Fibroblast of skin of back (primary cell): ENCODE data around the gene NAALADL2.

Source experiments
- DNase-seq: peaks from one replicate; pipeline ENCODE4 v3.0.0-alpha.2; 2013

Gene NAALADL2

DNA sequence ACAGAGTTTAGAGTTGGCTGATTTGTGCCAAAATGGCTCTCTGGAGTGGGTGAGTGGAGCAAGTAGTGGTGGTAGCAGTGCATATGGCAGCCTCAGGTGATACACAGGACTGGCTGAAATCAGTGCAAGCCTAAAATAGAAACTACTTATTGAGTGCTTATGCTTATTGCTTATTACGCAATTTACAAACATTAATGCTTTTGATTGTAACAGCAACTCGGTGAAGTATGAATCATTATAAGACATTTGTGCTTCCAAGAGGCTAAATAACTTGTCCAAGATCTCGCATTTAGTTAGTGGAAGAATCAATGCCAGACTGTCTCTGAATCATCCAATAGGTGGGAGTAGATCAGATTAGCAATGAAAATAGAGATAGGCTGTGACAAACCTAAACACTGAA lies 353.8 kb downstream of the NAALADL2 start:
- no peak for DNase-seq

DNA sequence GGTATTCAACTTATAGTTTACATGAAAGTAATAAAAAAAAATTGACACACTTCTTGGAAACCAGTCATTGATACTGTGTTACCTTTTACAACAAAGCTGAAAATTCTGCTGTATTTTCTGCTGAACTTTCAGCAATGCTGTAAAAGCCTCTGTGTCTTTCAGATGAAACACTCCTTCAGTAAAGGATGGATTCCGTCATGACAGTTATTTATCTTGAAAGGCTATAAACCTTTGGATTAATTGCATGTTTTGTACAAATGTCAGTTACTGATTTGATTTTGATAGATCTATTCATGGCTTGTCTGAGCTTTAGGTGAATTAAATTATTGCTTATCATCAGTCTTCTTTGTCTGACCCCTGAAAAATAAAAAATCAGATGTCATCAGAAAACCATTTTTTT lies 355.1 kb downstream of the NAALADL2 start:
- DNase-seq: no peak

DNA sequence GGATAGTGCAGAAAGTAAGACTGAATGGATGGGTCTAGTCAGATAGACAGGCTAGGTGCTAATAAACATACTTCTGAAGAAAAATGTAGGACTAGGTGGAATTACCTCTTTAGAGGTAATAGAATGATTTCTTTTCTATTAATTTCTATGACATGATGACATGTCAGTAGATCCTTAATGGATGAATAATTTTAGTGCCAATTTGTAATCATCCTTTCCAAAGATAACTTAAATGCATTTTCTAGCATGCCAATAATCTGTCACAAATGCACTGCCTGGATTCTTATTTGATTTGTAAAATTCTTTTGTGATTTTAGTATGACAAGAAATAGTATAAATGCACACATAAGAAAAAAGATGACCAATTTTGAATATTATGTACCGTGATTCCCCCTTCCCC lies 356.7 kb downstream of the NAALADL2 start:
- DNase-seq: no peak

DNA sequence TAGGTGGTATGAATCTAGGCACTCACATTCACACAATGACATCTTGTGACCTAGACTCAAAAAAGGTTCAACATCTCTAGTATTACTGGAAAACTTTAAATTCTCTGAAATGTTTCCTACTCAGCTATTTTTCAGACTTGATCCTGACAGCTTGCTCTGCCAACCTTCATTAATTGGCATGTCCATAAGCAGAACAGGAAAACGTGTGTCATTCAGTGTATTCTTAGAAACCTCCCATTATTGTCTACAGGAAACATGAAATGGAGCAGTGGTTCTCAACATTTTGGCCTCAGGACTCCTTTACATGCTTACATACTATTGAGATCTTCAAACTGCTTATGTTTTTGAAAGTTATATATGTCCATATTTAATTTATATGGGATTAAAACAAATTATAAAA lies 363.2 kb downstream of the NAALADL2 start:
- no peak for DNase-seq

DNA sequence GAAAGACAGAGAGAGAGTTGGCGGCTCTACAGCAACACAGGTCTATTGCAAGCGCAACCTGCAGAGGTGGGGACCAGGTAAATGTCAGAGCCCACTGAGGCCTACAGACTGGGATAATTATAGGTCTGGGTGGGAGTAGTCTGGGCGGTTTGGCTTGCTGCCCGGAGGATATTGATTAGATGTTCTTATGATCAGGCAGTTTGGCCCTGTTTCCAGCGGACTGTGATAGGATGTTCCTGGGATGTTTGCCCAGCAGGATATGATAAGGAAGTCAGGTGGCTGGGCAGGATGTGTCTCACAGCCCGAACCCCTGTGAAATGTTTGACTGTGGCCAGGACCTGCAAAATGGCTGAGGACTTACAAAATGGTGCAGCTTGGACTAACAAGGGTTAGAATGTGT lies 364.9 kb downstream of the NAALADL2 start:
- DNase-seq: no peak

DNA sequence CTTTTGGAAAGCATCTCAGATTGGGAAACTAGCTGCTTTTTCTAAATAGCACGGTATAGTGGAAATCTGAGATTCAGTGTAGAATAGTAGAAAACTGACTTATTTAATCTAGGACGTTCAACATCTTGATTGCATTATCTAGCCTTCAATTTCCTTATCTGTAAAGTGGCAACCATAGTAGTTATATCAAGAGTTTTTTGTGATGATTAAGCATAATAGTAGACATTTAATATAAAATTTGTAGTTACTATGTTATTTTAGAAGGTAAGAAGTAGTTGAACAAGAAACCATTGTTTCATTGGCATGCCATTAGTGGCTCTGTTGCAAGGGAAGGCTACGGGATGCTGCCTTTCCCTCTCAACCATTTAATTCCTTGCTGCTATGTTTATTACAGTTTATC lies 367.3 kb downstream of the NAALADL2 start:
- no peak for DNase-seq

DNA sequence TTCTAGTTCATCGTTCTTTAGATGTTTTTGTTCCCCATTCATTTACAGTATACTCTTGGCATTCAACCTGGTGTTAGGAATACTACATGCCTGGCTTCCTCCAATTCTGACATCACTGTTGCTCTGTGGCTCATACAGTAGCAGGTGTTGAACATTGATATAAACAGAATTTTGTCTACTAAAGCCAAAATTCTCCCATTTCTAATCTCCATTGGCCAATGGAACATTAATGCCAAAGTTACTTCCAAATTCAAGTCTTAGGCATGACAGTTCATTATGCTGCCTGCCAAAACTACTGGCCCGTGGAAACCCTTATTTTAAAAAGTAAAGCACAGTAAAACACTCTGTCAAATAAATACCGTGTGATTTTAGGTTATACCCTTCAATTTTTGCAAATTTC lies 368.0 kb downstream of the NAALADL2 start:
- no peak for DNase-seq

DNA sequence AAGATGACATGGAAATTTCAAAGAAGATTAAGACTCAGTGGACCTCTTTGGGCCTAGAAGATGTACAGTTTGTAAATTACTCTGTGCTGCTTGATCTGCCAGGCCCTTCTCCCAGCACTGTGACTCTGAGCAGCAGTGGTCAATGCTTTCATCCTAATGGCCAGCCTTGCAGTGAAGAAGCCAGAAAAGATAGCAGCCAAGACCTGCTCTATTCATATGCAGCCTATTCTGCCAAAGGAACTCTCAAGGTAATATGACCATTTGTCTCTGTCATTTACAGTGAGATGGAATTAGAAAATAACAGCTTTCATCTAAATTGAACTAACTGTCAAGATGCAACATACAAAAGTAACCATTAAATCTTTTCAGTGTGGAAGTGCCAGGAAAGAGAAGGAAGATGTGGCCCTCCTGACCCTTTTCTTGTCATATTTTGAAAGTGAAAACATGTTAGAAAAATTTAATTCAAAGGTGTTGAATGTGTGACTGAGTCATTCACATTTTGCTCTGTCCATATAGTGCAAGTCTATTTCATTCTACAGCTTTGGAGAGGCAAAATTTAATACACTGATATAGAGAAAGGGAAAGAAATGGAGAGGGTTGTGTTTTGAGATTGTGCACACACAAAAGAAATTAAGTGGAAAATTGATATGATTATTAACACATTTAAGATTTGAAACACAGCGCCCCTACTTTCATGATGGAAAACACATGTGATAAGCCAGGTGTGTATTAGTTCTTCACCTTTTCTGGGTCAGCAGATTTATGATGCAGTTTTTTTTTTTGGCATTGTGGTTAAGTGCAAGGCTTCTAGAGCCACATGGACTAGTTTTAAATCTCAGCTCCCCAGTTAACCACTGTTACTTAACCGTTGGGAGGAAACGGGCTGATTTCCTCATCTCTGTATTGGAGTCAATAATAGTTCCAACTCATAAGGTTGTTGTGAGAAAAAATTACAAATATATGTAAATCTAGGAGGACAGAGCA lies 375.1 kb downstream of the NAALADL2 start:
- DNase-seq: no peak

DNA sequence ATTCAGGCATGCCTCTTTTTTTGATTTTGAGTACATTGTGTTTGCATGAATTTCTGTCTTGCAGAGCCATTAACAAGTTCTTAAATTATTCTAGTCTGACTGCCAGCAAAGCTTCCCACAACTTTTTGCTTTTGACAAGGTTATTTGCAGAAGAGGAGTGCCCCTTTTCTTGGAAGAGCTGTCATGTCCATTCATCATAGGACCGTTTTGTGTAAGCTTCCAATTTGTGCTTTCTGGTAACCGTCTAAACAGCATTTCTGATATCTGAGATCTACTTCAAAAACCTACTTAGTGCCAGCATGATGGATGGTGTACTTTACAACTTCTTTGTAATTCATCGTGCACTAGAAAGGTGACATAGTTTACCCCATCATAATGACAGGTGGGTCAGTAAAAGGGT lies 379.7 kb downstream of the NAALADL2 start:
- DNase-seq: no peak

DNA sequence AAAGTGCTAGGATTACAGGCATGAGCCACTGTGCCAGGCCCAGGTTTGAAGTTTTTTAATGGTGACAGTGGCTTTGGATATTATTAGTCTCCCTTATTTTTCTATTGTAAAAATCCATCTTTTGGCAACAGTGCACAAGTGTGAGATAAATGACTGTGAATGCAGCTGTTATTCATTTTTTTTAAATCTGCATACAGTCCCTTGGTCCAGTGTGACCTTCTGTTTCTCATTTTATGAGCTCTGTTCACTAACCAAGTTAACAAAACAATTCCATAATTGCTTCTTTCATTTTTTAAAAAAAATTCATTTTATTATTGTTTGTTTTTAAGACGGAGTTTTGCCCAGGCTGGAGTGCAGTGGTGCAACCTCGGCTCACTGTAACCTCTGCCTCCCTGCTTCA lies 381.8 kb downstream of the NAALADL2 start:
- no peak for DNase-seq

DNA sequence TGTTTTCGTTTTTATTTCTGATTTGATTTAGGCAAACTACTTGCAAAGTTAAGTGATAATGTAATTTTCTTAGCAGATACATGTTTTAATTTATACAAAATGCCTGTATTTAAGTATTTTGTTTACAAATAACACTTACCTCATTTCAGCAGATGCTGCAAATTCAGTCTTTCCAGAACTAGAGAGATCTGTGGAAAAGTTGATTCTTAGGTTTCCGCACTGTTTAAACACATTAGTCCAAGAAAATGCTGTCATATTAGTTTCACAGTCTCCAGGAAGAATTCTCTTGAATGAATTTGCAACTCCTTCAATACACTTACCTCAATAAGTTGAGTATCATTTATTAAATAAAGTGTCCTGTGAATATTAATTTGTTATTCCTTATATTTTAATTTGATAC lies 383.1 kb downstream of the NAALADL2 start:
- no peak for DNase-seq

DNA sequence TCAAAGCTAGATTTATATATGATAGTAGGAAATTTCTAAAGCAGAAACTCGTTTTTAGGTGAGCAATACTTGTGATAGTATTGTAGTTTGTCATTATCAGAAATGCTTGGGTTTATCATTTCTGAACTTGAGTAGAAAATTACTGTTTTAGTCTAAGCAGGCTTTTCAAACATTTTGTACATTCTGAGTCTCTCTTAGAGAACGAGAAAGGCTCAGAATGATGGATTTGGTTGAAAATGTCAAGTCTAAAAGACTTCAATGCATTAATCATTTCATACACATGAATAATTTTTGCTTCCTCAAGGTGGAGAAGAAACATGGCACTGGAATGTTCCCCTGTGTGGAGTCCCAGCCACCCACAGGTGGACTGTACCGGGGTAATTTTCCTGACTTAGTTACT lies 387.1 kb downstream of the NAALADL2 start:
- DNase-seq: no peak

DNA sequence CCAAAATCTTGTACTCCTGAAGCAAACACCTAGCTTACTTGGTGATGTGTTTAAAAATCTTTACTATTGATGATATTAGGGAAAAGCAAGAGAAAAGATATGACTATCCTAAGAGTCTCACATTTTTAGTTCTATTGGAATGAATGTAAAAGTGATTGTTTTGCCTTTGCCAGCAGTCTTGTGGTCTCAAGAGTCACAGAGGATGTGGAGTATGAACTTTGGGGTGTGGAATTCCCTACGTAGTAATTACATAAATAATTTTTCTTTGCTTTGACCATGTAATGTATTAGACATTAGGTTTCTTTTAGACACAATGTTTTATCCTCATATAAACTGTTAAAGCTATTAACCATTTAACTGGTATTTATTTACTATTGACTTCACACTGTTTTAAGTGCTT lies 387.6 kb downstream of the NAALADL2 start:
- DNase-seq: no peak

DNA sequence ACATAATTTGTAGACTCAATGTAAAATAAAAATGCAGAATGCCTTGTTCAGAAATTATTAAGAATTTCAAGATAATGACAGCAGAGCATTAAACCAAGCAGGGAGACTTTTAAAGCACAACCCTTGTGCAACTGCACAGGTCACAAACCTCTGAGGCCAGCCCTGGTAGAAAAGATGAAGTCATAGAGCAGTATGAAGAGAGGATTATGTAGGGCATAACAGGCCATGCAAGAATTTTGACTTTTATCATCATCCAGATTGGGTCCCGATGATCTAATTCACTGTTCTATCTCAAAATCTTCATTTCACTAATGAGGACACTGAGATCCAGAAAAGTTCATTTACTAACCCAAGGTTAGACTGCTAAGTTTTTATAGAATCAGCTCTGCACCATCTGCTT lies 388.5 kb downstream of the NAALADL2 start:
- no peak for DNase-seq

DNA sequence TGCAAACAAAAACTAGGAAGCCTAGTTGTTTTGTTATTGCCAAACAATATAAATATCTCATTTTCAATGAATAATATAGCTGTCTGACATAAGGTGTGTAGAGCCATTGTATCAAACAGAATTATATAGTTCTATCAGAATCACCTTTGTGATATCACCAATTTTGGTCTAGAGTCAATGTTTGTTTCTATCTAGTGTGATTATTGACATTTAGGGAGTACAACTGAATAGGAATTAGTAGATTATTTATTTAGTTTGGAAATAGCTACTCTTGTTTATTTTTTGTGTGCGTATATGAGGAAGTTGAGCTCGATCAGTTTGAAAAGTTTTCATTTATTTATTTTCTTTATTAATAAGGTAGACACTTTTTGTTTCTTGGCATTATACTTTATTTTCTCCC lies 389.7 kb downstream of the NAALADL2 start:
- DNase-seq: no peak

DNA sequence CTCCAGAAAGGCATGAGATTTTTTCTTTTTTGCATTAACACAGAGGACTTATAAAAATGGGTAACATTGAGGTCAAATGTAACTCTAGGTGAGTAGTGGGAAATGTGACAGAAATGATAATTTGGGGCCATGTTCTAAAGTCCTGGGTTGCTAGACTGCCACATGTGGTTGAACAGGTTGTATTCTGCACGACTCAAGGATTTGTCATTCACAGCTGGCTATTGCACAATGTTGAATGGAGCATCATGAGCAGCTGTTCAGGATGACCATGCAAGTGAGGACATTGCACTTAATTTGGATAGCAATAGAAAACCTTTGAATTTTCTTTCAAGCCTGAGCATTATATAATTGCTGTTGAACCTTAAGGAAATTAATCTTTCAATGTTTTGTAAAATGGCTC lies 396.6 kb downstream of the NAALADL2 start:
- peak; percentile 21 for DNase-seq

DNA sequence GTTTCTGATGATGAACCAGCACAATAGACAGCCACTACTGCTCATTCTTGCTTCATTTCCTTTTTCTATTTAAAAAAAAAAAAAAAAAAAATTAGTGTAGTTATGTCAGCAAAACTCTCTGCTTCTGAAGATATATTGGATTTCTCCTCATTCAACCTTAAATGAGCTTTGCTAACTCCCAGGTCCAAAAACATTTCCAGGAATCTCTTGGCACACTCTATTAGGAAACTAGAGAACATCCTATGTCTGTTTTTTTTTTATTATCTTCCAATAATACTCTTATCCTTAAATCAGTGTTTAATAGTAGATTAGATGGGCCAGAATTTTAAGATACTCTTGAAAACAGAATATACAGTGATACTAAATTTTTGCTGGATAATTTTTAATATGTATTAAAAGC lies 398.0 kb downstream of the NAALADL2 start:
- no peak for DNase-seq

DNA sequence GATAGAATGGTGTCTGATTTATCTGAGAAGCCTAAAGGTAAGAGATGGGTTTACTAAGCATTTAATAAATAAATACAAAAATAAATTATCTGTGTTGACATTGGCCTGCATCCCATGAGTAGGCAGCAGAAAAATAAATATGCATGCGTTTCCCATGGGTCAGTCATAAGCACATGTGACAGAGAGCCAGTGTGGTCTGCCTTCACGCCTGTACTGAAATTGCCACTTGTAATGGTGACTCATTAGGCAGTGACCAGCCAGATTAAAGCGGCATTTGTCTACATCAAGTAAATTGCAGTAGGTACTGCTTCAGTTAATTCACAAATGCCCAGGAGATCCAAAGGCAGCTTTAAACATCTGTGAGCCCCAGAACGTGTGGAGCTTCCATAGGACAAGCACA lies 399.6 kb downstream of the NAALADL2 start:
- DNase-seq: peak; percentile 20

DNA sequence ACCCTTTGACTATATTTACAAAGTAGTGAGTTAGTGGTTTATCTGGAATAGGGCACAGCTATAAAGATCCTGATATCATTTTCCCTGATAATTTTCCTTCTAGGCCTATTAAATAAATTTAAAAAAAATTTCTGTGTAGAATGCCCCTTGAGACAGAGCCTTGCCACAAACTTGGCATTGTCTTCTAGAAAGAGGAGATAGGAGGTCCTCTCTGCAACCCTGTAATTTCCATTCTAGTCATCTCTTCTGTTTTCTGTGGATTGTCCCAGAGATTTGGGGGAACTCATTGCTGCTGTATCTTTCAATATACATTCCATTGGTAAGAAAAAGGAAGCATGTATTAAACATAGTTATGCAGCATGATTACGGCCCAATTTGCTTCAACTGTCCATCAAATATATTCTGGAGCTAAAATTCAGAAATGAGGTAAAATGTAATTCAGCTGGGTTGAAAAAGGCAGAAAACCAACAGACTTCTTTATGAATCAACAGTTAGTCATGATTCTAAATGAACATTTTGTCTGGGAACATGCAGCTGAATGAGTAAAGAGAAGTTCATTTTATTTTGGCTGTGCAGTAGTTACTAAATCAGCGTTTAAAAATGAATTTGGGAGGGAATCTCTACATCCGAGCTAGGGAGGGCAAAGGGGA lies 401.1 kb downstream of the NAALADL2 start:
- DNase-seq: peak; percentile 78

DNA sequence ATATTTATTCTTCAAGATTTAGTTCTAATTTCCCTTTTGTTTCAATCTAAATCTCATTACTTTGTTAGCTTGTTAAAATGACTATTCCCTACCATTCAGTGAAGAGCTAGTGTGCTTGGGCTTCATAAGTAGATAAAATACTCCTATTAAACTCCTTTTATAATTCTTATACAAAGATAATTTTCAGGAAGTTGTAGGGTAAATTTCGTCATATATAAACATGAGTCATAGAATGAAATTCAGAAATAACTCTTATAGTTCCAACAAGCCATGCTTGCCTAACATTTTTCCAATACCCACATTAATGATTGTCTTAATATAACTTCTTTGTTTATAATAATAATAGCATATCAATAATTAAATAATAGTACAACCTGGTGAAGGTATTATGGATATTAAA lies 407.3 kb downstream of the NAALADL2 start:
- DNase-seq: peak; percentile 71

DNA sequence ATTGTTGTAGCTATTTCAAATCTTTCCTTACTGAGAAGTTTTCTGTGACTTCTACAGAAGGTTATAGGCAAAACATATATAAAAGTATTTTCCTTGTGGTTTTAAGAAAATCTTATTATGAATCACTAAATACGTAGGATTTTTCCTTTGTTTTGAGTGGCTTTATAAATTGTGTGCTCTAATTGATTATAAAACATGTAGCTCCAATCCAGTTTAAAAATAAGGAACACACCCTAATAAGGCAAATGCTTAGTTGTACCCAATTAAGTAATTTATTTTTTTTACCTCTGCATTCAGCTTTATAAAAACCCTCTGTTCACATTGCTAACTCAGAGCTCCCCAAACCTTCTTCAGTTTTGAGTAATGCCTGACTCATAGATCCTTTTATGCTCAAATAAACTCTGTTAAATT lies 408.0 kb downstream of the NAALADL2 start:
- DNase-seq: peak; percentile 85

DNA sequence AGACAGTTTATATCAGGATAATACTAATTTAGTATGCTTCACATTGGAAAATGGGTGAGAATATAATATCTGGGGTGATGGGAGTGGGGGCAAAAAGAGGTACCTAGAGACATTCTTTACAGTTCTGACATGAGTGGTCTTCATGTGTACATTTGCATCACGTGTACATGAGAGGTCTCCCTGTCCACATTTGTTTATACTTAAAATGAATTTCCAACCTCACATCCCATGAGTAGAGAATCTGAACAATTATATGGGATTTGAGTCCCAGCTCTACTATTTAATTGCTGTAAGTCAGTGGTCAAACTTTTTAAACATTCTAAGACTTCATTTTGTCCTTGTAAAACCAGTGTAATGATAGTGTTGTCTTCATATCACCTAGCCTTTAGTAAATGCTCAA lies 408.4 kb downstream of the NAALADL2 start:
- no peak for DNase-seq

DNA sequence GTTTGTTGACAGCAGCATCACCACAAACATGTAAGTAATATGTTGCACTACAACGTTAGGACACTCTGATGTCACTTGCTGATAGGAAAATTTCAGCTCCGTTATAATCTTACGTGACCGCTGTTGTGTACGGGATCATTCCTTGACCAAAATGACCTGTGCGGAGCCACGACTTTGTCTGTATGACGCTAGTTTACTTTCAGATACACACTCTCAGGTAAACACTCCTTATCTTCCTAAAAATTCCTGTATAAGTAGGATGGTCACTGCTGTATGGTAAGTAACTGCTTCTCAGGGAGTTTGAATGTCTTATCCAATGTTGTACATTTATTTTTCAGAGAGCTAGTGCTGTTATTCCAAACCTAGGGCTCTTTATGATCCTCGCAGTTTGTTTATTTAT lies 410.3 kb downstream of the NAALADL2 start:
- DNase-seq: no peak

DNA sequence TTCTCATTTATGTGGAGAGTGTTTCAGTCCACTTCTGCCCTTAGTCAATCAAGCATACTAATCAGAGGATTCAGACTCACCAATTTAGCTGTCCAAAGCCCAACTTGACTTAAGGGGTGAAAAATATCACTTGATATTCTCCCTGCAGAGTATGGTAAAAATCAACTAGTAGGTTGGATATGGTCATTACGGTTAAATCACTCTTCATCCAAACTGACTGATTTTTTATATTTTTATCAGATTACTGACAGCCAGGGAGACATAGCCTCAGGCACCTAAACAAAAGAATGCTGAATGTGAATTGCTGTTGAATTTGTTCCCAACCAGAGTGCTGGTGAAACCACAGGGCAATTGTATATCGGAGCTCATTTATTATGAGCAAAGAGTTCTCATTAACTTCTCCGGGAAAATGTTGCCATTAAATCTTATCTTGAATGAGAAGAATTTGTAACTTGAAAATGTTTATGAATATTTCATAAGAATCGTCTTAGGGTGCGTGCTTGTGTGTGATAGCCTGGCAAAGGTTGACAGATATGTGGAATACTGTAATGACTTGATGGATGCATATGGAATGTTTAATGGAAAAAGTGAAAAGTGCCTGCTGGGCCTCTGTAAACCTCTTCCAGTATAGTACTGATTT lies 411.2 kb downstream of the NAALADL2 start:
- DNase-seq: peak; percentile 34
